SU-DHL-6 (cell line): ENCODE measurements around the gene RNF144A.

Experiments
- CTCF ChIP-seq: fragments of 200-600 bp; sonication (generic); IDR thresholded peaks from one replicate; pipeline ENCODE4 v1.5.1; 2017; ENCODE audit warnings: antibody characterized with exemption, mild to moderate bottlenecking, low read length, moderate library complexity; ENCODE audit not compliant: insufficient read depth, poor library complexity, severe bottlenecking
- EZH2phosphoT487 ChIP-seq: fragments of 200-600 bp; sonication (generic), shearing (Covaris generic); conservative IDR thresholded peaks from 2 replicates; pipeline ENCODE4 v1.6.1; 2018; ENCODE audit warnings: mild to moderate bottlenecking, antibody characterized with exemption, low read length, moderate library complexity, mixed read lengths

GRCh38 chr2:6927753-6928152, 10.5 kb downstream of the RNF144A start:
- TF ChIP-seq CTCF = no peak
- no peak for TF ChIP-seq EZH2phosphoT487
